B cell (primary cell): ENCODE data around the gene C20orf202. TPM values are rescaled to one million over a fixed set of nuclear protein-coding genes. Genes with fewer than 3 reads are reported as not detected.

Source experiments
- ATAC-seq: fragments of 200-7000 bp; cut with Tn5 transposase; one replicate; pipeline ENCODE4 v1.10.0; 2021; ENCODE audit warnings: low read depth, mild to moderate bottlenecking, moderate number of reproducible peaks, moderate library complexity
- CTCF ChIA-PET: fragments of 350-600 bp; sonication (Branson Sonifier 250); formaldehyde crosslinking; loops from one replicate; lab custom pipeline; 2021; ENCODE audit warnings: antibody characterized with exemption, inconsistent platforms; lab: Charles Lee
- POLR2A ChIA-PET: fragments of 350-600 bp; sonication (Branson Sonifier 250); formaldehyde crosslinking; loops from one replicate; lab custom pipeline; 2021; ENCODE audit warnings: antibody characterized with exemption; lab: Charles Lee
- DNase-seq: peaks from one replicate; pipeline ENCODE4 v3.0.0; 2013
- H2AFZ ChIP-seq: 2 replicates; pipeline ENCODE4 v1.6.1; 2012; ENCODE audit warnings: mild to moderate bottlenecking, low read depth, low read length; ENCODE audit not compliant: insufficient read depth, poor library complexity, severe bottlenecking
- H3K27ac ChIP-seq, 2 donors: 1 replicate in 1 of 2; 2 replicates in 1 of 2; pipeline ENCODE4 v1.5.1; 2012 to 2013; ENCODE audit warnings: low read length in 2 of 2, mild to moderate bottlenecking in 2 of 2, moderate library complexity in 1 of 2
- H3K27me3 ChIP-seq, 4 experiments: fragments of 200-600 bp in 1 of 4; sonication (generic) in 1 of 4; replicated peaks in 1 of 4; 1 replicate in 2 of 4; 2 replicates in 2 of 4; pipeline versions ENCODE4 v1.6.1 to v1.7.0; 2013 to 2016; ENCODE audit warnings: low read length in 3 of 4, mild to moderate bottlenecking in 2 of 4, mixed read lengths in 1 of 4, moderate library complexity in 1 of 4; ENCODE audit not compliant: insufficient read depth in 4 of 4, control insufficient read depth in 3 of 4; ENCODE audit errors: control extremely low read depth in 1 of 4
- H3K36me3 ChIP-seq, 2 experiments: replicated peaks in 1 of 2; 1 replicate in 1 of 2; 2 replicates in 1 of 2; pipeline versions ENCODE4 v1.6.1 to v1.7.1; 2013; ENCODE audit warnings: low read length in 1 of 2; ENCODE audit not compliant: insufficient read depth in 2 of 2, control insufficient read depth in 1 of 2; ENCODE audit errors: control extremely low read depth in 1 of 2, extremely low read depth in 1 of 2
- H3K4me1 ChIP-seq, 2 donors: fragments of 200-600 bp in 1 of 2; sonication (generic) in 1 of 2; 1 replicate in 1 of 2; 2 replicates in 1 of 2; pipeline versions ENCODE4 v1.5.1 to v1.6.1; 2013 to 2017; ENCODE audit warnings: low read length in 2 of 2; ENCODE audit not compliant: control insufficient read depth in 2 of 2, insufficient read depth in 2 of 2
- H3K4me2 ChIP-seq: replicated peaks from 2 replicates; pipeline ENCODE3; 2012; ENCODE audit warnings: mild to moderate bottlenecking, low read depth, low read length; ENCODE audit not compliant: poor library complexity, severe bottlenecking
- H3K4me3 ChIP-seq, 5 experiments: fragments of 200-600 bp in 1 of 5; sonication (generic) in 1 of 5; 1 replicate in 3 of 5; 2 replicates in 2 of 5; pipeline versions ENCODE4 v1.5.1 to v1.7.0; 2011 to 2016; ENCODE audit warnings: low read length in 4 of 5, mild to moderate bottlenecking in 4 of 5, low read depth in 2 of 5, control low read depth in 1 of 5, moderate library complexity in 1 of 5; ENCODE audit not compliant: insufficient read depth in 1 of 5; ENCODE audit errors: control extremely low read depth in 1 of 5, extremely low read depth in 1 of 5
- H3K79me2 ChIP-seq: fragments of 200-600 bp; sonication (generic); one replicate; pipeline ENCODE4 v1.6.0; 2016; ENCODE audit warnings: low read length; ENCODE audit not compliant: control insufficient read depth, insufficient read depth
- H3K9ac ChIP-seq: fragments of 200-600 bp; sonication (generic); 2 replicates; pipeline ENCODE4 v1.6.1; 2017; ENCODE audit warnings: mild to moderate bottlenecking, low read length, moderate library complexity
- H3K9me3 ChIP-seq, 3 donors: one replicate each; pipeline versions ENCODE4 v1.6.1 to v1.7.1; 2013; ENCODE audit warnings: low read length in 2 of 3; ENCODE audit not compliant: control insufficient read depth in 2 of 3, insufficient read depth in 1 of 3; ENCODE audit errors: control extremely low read depth in 1 of 3
- H4K20me1 ChIP-seq: 2 replicates; pipeline ENCODE4 v1.6.0; 2012; ENCODE audit warnings: mild to moderate bottlenecking, low read length; ENCODE audit not compliant: insufficient read depth, control insufficient read depth, poor library complexity, severe bottlenecking
- H3K27ac Mint-ChIP-seq: one replicate; pipeline ENCODE4 v1.8.0; 2021; ENCODE audit warnings: mixed read lengths
- H3K27me3 Mint-ChIP-seq: one replicate; pipeline ENCODE4 v1.8.0; 2021; ENCODE audit warnings: mixed read lengths
- H3K4me1 Mint-ChIP-seq: one replicate; pipeline ENCODE4 v1.8.0; 2021; ENCODE audit warnings: mixed read lengths
- H3K4me3 Mint-ChIP-seq: one replicate; pipeline ENCODE4 v1.8.0; 2021; ENCODE audit warnings: mixed read lengths
- H3K9me3 Mint-ChIP-seq: one replicate; pipeline ENCODE4 v1.8.0; 2022; ENCODE audit warnings: mixed read lengths; ENCODE audit not compliant: insufficient read depth
- EZH2 ChIP-seq: IDR thresholded peaks from 2 replicates; pipeline ENCODE4 v1.6.1; 2012; ENCODE audit warnings: borderline replicate concordance, low read depth, mild to moderate bottlenecking, moderate library complexity, low read length; ENCODE audit not compliant: insufficient read depth, poor library complexity, severe bottlenecking
- WGBS: methylation state at CpG from one replicate; pipeline ENCODE4 v1.1.5; 2013; ENCODE audit warnings: missing lambda C conversion rate; ENCODE audit not compliant: insufficient coverage; 5-methylcytosine and 5-hydroxymethylcytosine counted together
- intact Hi-C: fragments of 100-400 bp; cut with micrococcal nuclease; formaldehyde crosslinking; loops from one replicate; pipeline ENCODE4 v1.10.0; 2022
- polyA plus RNA-seq: library from polyadenylated mRNA; depleted of rRNA; stranded (reverse); fragments of >200 nt; gene quantifications from 2 replicates; pipeline ENCODE4 v1.2.3, GENCODE V29; 2012
- total RNA-seq, 2 donors: library from RNA; stranded (reverse); fragments of 120-200 nt in 1 of 2; gene quantifications; 1 replicate in 1 of 2; 2 replicates in 1 of 2; pipeline versions ENCODE4 v1.2.3 to v1.2.4, GENCODE V29; 2013 to 2022
- TF ChIP-seq, protein P1 (sequence below): fragments of 200-600 bp; IDR thresholded peaks from one replicate; pipeline ENCODE4 v1.8.0; 2022; ENCODE audit warnings: antibody characterized with exemption, mild to moderate bottlenecking

Gene C20orf202
- total and polyA plus RNA-seq, 2 donors (not counting 1 experiment from before 2014, with no cell fraction given) = 0.07 TPM; not detected in 1

GRCh38 chr20:1185316-1185741 is 17.9 kb upstream of the C20orf202 start:
- POLR2A ChIA-PET = no interaction called here
- no peak for DNase-seq
- intact Hi-C loops = no loop called here

DNA sequence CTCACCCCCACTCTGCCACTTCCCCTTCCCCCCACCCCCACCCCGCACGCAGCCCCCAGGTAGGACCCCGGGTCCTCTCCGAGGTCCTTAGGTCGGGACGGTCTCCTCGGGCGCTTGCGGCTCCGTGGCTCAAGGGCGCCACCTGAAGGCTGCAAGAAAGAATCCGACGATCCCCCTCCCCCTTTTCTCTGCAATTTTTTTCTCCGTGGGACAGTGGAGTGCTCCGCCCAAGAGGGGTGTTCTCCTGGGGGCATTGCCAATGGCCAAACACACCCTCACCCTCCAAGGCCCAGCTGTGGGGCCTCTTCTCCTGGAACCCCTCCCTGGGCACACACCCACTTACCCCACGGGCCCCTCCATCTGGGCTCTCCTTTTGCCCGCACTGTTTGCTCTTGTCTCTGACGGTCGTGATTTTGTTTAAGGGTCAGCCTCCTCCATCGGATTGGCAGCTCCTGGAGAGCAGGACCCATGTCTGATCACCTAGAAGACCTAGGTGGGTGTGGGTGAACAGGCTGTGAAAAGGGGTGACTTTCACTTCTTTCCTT is 17.4 kb upstream of the C20orf202 start:
- peaks cover 0 to 38% (median 17%) of the 10 kb centered on the region in 4 experiments for H3K27me3 ChIP-seq
- ChIA-PET POLR2A (no interaction called here), CTCF (no interaction called here)
- H3K4me1 ChIP-seq = peaks cover 0 to 6% of the 10 kb centered on the region in 2 donors
- no peak for TF ChIP-seq EZH2
- TF ChIP-seq, protein P1, sequence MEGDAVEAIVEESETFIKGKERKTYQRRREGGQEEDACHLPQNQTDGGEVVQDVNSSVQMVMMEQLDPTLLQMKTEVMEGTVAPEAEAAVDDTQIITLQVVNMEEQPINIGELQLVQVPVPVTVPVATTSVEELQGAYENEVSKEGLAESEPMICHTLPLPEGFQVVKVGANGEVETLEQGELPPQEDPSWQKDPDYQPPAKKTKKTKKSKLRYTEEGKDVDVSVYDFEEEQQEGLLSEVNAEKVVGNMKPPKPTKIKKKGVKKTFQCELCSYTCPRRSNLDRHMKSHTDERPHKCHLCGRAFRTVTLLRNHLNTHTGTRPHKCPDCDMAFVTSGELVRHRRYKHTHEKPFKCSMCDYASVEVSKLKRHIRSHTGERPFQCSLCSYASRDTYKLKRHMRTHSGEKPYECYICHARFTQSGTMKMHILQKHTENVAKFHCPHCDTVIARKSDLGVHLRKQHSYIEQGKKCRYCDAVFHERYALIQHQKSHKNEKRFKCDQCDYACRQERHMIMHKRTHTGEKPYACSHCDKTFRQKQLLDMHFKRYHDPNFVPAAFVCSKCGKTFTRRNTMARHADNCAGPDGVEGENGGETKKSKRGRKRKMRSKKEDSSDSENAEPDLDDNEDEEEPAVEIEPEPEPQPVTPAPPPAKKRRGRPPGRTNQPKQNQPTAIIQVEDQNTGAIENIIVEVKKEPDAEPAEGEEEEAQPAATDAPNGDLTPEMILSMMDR = peak; percentile 59
- no peaks in the 10 kb centered on the region for H4K20me1 ChIP-seq
- Mint-ChIP-seq H3K9me3 (no peaks in the 10 kb centered on the region), H3K4me1 (peaks cover 12% of the 10 kb centered on the region), H3K27ac (no peak overlapping the region), H3K4me3 (peak overlapping the region; percentile 66), H3K27me3 (peaks cover 32% of the 10 kb centered on the region)
- H2AFZ ChIP-seq = no peak overlapping the region
- DNase-seq = peak; percentile 47
- H3K4me2 ChIP-seq = peak overlapping the region; percentile 67
- intact Hi-C loops = no loop called here
- H3K9ac ChIP-seq = no peak overlapping the region
- no peaks in the 10 kb centered on the region for H3K79me2 ChIP-seq
- ATAC-seq = peak; percentile 33
- H3K9me3 ChIP-seq = no peaks in the 10 kb centered on the region
- no peaks in the 10 kb centered on the region for H3K36me3 ChIP-seq
- no peak overlapping the region for H3K27ac ChIP-seq
- no peak overlapping the region for H3K4me3 ChIP-seq
- 18% methylated on average over 18 of the region's 20 CpGs for WGBS

More at GRCh38 chr20:1185316-1185741, 17.9 kb upstream of the C20orf202 start:
- Histone ChIP-seq H2AFZ (no peak overlapping the region), H3K4me3 (peak overlapping the region in 1 of 5 experiments; percentile 26), H3K36me3 (no peaks in the 10 kb centered on the region), H3K4me1 (peaks cover 0 to 6% of the 10 kb centered on the region in 2 donors), H3K79me2 (no peaks in the 10 kb centered on the region), H3K4me2 (peak overlapping the region; percentile 67), H4K20me1 (no peaks in the 10 kb centered on the region), H3K27ac (no peak overlapping the region), H3K9ac (no peak overlapping the region), H3K9me3 (no peaks in the 10 kb centered on the region), H3K27me3 (peaks cover 0 to 38% (median 17%) of the 10 kb centered on the region in 4 experiments)
- H3K27me3 Mint-ChIP-seq = peaks cover 32% of the 10 kb centered on the region
- WGBS = 2% methylated on average over 46 of the region's 54 CpGs
- no peak for TF ChIP-seq EZH2
- TF ChIP-seq, protein P1 = no peak
- H3K9me3 Mint-ChIP-seq = no peaks in the 10 kb centered on the region
- H3K4me1 Mint-ChIP-seq = peaks cover 12% of the 10 kb centered on the region
- CTCF ChIA-PET = no interaction called here
- H3K4me3 Mint-ChIP-seq = no peak overlapping the region
- H3K27ac Mint-ChIP-seq = no peak overlapping the region
- ATAC-seq = no peak
